Hematopoietic multipotent progenitor cell treated with erythropoietin and hydrocortisone succinate and interleukin-3 and kit ligand, for 17 days (in vitro differentiated cells): ENCODE measurements around the gene CFAP61.
"Not testable (repeated sequence)": the region's sequence is repeated elsewhere in the genome, so short reads cannot be mapped to it uniquely, and the experiment has no call there.

Source experiments
- DNase-seq: peaks from one replicate; pipeline ENCODE4 v3.0.0-alpha.2; 2015; ENCODE audit warnings: low spot score

The CFAP61 gene

GRCh38 chr20:20211274-20211987 lies 159.1 kb downstream of the CFAP61 start:
- no peak for DNase-seq

DNA sequence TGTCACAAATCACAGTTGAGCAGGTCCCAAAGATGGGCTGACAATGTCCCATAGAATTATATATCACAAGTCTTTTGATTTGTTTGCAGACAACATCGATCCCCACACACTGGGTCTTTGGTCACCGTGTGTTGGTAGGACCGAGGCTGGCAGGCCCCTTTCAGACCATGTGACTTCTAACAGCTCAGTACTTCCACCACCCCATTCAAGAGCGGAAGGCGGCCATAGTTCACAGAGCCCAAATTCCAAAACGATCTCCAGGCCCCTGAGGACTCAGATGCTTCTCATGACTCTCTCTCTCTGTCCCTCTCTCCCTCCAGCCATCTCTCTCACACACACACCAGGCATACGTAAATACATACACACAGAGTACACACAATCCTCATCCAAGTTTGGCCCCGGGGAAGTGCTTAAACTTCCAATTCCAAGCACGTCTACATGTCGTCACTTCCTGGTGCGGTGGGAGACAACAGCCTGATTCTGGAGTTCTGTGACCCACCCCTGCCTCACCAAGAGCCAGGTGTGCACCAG lies 159.7 kb downstream of the CFAP61 start:
- DNase-seq = no peak

DNA sequence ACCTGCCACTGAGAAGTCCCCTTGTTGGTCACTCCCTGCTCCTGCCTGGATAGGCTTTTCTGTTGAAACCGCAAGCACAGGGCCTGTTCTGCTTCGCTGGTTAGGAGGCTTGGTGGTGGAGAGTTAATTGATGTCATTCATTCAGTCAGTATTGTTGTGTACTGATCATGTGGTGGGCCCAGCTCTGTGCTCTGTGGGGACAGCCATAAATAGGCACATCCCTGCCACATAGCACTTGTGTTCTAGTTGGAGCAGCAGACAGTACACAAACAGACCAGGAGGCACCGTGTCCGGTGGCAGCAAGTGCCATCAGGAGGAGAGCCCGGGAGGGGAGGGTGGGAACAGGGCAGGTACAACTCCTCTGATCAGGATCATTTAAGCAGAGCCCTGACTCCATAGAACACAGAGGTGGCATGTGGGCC lies 160.4 kb downstream of the CFAP61 start:
- no peak for DNase-seq

GRCh38 chr20:20213526-20214121 lies 161.3 kb downstream of the CFAP61 start:
- DNase-seq = no peak

DNA sequence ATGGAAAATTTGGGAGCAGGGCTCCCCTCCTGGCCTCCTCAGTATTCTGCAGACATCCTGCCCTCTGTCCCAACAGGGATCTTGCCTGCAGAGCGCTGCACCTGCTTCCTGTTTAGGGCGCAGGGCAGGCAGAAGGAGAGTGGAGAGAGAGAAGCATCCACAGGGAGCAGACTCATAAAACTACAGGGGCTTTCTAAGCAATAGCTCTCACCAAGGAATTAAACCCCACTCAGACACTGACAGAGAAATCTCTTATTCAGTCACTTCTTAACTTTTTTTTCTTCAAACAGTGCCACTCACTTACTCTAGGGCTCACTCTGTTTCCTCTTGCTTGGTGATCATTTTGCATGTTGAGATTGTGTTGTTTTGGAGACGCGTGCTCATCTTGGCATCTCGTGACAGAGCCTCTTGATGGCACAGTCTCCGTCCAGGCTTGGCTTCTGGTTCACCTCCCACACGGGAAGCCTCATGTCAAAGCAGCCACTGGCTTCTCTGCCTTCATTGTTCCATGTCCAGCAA lies 162.5 kb downstream of the CFAP61 start:
- DNase-seq = no peak

DNA sequence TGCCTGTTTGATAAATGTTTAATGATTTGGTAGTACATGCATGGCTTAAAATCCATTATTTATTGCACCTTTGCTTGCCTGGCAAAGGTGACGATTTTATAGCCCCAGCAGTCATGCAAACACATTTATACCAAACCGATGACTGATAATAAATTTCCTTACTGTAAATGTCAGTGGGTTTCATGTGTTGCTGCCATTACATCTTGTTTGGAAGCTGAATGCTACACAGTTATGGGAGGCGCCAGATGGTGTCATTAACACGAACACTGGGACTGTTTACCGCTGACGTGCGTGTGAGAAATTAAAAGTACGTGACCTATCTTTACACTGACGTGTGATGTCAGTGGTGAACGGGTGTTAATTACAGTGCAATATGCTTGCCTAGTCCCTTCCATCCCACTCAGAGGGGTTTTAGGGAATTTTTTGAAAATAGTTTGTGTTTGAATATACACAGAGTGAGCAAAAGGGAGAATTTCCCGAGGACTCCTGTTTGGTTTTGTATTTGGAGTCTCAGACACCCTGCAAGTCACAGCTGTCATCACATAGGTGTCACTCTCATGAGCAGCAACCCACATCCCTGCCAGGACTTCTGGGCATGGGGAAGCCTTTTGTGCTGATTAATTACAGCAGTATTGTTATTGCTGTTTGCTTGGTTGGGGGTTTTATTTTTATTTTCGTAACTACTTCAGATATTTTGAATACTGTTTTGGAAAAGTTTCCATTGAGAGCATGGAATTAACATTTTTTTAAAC lies 163.8 kb downstream of the CFAP61 start:
- DNase-seq = no peak

DNA sequence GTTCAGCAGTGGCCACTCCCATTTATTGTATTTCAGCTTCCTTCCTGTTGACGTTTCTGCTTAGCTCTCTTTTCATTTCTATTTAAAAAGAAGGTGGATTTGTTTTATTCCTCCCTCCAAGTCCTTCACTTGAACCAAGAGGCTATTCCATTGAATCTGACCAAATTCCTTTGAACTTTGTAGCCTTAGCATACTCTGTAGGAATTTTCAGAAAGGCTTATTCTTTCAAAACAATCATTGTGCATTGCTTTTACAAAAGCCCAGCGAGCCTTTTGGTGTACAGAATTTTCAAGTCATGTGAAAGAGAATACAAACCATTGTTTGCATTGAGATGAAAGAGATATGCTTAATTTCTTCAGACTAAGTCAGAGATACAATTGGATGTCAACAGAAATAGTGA lies 164.6 kb downstream of the CFAP61 start:
- no peak for DNase-seq

DNA sequence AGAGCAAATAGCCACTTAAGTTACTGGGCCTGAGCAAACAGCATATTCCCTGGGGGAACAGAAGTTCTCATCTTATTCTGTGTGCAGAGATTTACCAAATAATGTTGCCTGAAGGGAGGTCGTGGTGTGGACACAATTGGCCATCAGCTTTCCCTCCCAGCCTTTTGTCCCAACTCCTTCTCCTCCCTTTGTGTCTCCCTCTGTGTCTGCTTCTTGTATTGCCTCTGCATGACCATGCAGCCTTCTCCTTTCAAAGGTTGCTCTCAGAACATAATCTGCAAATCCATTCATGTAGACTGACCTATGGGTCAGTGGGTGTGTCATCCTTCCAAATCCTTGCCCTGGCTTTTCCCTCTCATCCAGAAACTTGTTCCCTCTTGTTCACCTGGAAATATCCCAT lies 165.3 kb downstream of the CFAP61 start:
- no peak for DNase-seq

DNA sequence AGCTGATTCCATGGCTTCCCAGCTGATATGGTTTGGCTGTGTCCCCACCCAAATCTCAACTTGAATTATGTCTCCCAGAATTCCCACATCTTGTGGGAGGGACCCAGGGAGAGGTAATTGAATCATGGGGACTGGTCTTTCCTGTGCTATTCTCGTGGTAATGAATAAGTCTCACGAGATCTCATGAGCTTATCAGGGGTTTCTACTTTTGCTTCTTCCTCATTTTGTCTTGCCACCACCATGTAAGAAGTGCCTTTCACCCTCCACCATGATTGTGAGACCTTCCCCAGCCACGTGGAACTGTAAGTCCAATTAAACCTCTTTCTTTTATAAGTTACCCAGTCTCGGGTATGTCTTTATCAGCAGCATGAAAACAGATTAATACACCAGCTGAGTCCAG lies 165.8 kb downstream of the CFAP61 start:
- DNase-seq = not testable (repeated sequence)

GRCh38 chr20:20219016-20219415 lies 166.7 kb downstream of the CFAP61 start:
- no peak for DNase-seq

GRCh38 chr20:20220134-20220533 lies 167.8 kb downstream of the CFAP61 start:
- DNase-seq = no peak

GRCh38 chr20:20223981-20224380 lies 171.6 kb downstream of the CFAP61 start:
- no peak for DNase-seq

DNA sequence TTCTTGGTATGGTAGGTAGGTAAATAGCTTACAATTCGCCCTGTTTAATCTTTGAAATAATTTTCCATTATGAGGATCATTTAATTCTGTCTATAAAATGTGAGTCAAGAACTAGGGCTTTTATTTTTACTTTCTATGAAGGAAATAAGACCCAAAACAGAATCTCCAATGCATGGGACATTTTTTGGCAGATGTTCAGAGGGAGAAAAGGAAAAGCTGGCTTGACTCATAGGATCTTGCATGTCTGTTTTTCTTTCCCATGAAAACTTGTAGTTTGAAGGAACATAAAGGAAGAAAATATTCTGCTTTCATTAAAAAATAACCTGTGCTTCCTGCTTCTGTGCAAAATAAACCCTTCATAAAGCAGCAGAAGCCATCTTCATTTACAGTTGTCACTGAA lies 172.5 kb downstream of the CFAP61 start:
- DNase-seq = no peak

DNA sequence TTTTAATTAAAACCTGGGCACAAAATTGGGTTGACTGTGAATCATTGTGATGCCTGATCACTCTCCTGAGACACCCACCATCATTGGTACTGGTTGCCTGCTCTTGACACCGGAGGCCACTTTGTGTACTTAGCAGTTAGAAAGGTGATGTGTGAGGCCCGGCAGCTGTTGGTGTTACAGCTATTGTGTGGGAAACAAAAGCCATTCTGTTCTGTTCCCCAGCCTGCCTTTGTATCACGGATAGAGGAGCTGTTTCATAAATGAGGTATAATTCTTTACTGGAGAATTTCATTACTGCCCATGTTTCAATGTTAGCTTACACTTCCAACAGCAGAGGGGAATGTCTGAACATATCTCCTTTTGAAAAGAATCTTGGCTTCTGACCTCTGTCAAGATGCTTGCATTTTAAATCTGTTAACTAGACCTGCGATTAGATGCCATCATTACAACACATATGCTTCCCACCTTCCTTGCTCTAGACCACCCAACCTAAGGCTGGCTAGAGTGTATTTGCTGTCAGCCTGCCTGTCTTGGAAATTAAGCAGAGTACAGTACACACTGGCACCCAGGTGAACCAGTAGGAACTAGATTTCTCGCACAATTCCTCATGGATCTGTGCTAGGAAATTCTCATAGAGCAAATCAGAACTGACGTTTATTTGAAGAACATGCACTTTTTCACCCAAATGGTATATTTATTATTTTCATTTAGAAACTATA lies 173.2 kb downstream of the CFAP61 start:
- no peak for DNase-seq

DNA sequence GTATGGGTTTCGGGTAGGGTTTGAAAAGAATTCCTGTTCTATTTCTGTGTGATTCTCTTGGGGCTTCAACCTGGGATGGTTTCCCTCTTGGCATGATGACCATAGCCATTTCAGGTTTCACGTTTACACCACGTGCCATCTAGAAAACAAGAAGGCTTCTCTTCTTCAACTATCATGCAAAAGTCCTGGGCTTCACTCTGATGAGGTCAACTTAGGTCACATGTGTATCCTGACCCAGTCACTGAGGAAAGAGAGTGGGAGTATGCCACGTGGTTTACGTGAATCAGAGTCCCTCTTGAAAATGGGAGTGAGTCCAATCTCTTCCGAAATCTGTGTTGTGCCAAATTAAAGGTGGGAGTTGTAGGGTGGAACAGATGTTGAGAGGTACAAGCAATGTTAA lies 174.2 kb downstream of the CFAP61 start:
- no peak for DNase-seq

DNA sequence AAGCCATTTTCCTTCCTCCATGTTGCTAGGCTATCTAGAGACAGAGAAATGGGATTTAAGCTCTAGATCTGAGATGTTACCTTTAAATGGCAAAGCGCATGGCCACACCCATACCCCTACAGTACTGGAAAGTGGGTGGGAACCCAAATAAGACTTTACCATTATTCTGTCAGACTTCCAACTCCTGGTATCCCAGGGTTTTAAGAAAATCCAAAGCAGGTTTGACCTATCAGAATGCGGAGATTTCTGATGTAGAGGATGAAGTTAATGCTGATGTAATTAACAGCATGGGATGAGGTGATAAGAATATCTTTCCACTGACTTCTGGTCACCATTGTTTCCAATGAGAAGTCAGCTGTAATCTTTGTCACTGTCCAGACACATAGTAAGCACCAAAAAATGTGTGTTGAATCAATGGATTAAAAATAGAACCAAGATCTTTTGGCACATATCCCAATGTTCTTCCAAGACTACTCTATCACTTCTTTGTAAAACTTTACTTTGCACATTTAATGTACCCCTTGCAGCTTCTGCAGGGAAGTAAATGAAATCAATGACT lies 174.8 kb downstream of the CFAP61 start:
- DNase-seq = no peak

- no peak for DNase-seq
Observed at GRCh38 chr20:20228351-20228750, 176.0 kb downstream of the CFAP61 start.

DNA sequence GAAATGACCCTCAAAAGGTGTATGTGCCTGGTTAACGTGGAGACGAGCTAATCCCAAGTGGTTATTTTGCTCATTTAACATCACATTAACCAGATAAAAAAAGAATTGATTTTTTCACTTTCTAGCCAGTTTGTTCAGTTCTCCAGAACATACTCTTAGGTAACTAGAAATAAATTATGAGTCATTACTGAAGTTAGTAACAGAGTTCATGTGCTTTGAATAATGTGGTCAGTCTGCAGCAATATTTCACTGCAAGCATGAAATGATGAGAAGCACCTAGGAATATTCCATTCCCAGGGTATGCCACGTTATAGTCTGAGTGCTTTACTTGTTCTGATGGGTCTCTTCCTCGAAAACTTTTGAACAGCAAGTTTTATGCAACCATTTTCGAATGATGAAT lies 177.3 kb downstream of the CFAP61 start:
- no peak for DNase-seq

DNA sequence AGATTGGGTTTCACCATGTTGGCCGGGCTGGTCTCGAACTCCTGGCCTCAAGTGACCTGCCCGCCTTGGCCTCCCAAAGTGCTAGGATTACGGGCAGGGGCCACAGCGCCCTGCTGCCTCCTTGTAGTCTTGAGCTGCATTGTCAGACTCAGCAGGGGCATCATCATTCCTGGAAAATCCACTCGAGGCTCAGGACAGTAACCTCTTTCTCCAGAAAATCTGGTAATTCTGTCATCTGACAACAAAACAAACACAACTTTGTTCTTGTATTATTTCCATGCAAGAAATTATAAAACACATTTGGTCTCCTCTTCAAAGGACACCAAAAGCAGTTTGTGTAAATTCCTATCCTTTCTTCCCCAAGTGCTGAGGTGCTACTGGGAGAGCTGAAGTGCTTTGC lies 178.4 kb downstream of the CFAP61 start:
- no peak for DNase-seq

DNA sequence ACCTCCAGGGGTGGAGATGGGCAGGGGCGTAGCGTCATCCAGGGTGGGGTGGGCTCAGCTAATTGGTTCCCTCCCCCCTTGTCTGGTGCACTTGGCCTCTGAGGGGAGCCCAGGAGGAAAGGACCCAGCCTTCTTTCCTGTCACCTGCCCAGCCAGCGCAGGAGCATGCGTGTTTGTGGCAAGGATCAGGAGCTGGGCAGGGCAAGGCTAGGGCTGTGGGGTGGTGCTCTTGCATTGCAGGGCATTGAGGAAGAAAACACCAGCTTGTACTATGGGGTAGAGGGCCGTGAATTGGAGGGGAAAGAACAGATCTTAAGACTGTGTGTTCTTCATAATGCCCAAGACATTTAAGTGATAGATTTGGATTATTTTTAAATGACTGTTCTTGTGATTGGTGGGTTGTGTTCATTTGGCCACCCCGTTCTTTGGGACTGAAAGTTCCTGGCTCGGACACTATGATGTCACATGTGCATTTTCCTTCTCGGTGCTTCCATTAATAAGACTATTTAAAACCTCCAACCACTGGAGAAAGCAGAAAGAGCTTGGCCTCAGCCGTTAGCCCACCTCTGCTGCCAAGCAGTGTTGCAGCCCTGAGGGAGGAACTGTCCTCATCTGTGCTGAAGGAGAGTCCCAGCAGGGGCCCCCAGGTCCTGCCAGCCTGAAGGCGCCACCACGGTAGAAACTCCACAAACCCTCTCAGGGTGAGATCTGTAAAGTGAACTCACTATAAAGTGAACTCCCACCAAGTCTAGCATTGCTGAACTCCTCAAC lies 179.4 kb downstream of the CFAP61 start:
- DNase-seq = no peak

GRCh38 chr20:20233041-20233514 lies 180.7 kb downstream of the CFAP61 start:
- no peak for DNase-seq
